AG04449 (cell line): ENCODE results near the gene PTPA.

Experiments
- CTCF ChIA-PET: fragments of 350-600 bp; formaldehyde crosslinking; extraction: SDS; loops from one replicate; lab custom pipeline; 2021; ENCODE audit warnings: antibody characterized with exemption; lab: Yijun Ruan, JAX
- POLR2A ChIA-PET: fragments of 400-600, 350-600 bp; formaldehyde crosslinking; extraction: SDS; loops from one replicate; lab custom pipeline; 2020; ENCODE audit warnings: antibody characterized with exemption, inconsistent platforms; lab: Yijun Ruan, JAX
- DNase-seq: peaks from one replicate; pipeline ENCODE4 v3.0.0-alpha.2; 2010; ENCODE audit warnings: low read depth, low spot score
- H3K4me3 ChIP-seq: 2 replicates; pipeline ENCODE4 v1.5.1; 2011; ENCODE audit warnings: low read depth, mild to moderate bottlenecking, control low read depth, low read length
- CTCF ChIP-seq: IDR thresholded peaks from one replicate; pipeline ENCODE4 v1.5.1; 2011; ENCODE audit warnings: mild to moderate bottlenecking, moderate library complexity, low read length, control low read depth, inconsistent platforms; ENCODE audit not compliant: insufficient read depth; ENCODE audit errors: missing control alignments

PTPA gene

GRCh38 chr9:129148463-129149204 lies 37.4 kb downstream of the PTPA start:
- CTCF ChIA-PET = interaction anchor here (0.7 to 18.3 kb wide), 2 partner anchors 22 to 463 kb away, joined by 3 to 345 read pairs; partner anchors contain the start of gene IER5L
- POLR2A ChIA-PET = interaction anchor here (0.9 kb wide), 1 partner anchor 335 kb away, joined by 3 read pairs; no protein-coding TSS in a partner anchor
- no peak for TF ChIP-seq CTCF
- DNase-seq = no peak
- no peak overlapping the region for H3K4me3 ChIP-seq

GRCh38 chr9:129149442-129149841 lies 38.2 kb downstream of the PTPA start:
- CTCF ChIA-PET = interaction anchor here (1.2 to 18.3 kb wide), 2 partner anchors 17 to 22 kb away, joined by 4 to 345 read pairs; partner anchors contain the start of gene IER5L
- no peak overlapping the region for H3K4me3 ChIP-seq
- TF ChIP-seq CTCF = no peak
- POLR2A ChIA-PET = interaction anchor here (0.9 kb wide), 1 partner anchor 334 kb away, joined by 3 read pairs; no protein-coding TSS in a partner anchor
- DNase-seq = no peak

GRCh38 chr9:129150122-129150521 lies 38.9 kb downstream of the PTPA start:
- no peak for TF ChIP-seq CTCF
- no peak overlapping the region for H3K4me3 ChIP-seq
- DNase-seq = no peak
- CTCF ChIA-PET = interaction anchor here (1.2 to 18.3 kb wide), 3 partner anchors 7 to 21 kb away, joined by 4 to 345 read pairs (median 28); partner anchors contain the start of gene IER5L
- POLR2A ChIA-PET = no interaction called here

GRCh38 chr9:129150672-129151211 lies 39.5 kb downstream of the PTPA start:
- no peak overlapping the region for H3K4me3 ChIP-seq
- ChIA-PET CTCF (interaction anchor here (1.1 to 18.3 kb wide), 4 partner anchors 8 to 20 kb away, joined by 4 to 345 read pairs (median 16); partner anchors contain the start of gene IER5L), POLR2A (no interaction called here)
- DNase-seq = no peak
- TF ChIP-seq CTCF = no peak

- no peak for TF ChIP-seq CTCF
- no peak overlapping the region for H3K4me3 ChIP-seq
- ChIA-PET POLR2A (interaction anchor here (1.3 kb wide), 1 partner anchor 8 kb away, joined by 3 read pairs; no protein-coding TSS in a partner anchor), CTCF (interaction anchor here (1.1 to 18.3 kb wide), 3 partner anchors 9 to 20 kb away, joined by 4 to 345 read pairs (median 28); partner anchors contain the start of gene IER5L)
- no peak for DNase-seq
Measured at GRCh38 chr9:129151469-129151868, 40.3 kb downstream of the PTPA start.
